ENCODE measurements around the gene AAMDC.
"Not testable (repeated sequence)": the region's sequence is repeated elsewhere in the genome, so short reads cannot be mapped to it uniquely, and the experiment has no call there.

AAMDC gene

GRCh38 chr11:77884186-77884828, 63.4 kb downstream of the AAMDC start:
- no peak for DNase-seq

GRCh38 chr11:77884829-77885190, 63.9 kb downstream of the AAMDC start:
- DNase-seq = no peak

- no peak for DNase-seq
Measured at GRCh38 chr11:77886401-77886800, 65.5 kb downstream of the AAMDC start.

- DNase-seq = not testable (repeated sequence)
Measured at GRCh38 chr11:77889045-77889444, 68.1 kb downstream of the AAMDC start.

GRCh38 chr11:77890100-77890614, 69.2 kb downstream of the AAMDC start:
- DNase-seq = not testable (repeated sequence)

GRCh38 chr11:77890619-77891056, 69.7 kb downstream of the AAMDC start:
- DNase-seq = not testable (repeated sequence)

GRCh38 chr11:77891256-77891655, 70.3 kb downstream of the AAMDC start:
- DNase-seq = not testable (repeated sequence)

GRCh38 chr11:77891703-77892102, 70.8 kb downstream of the AAMDC start:
- DNase-seq = not testable (repeated sequence)

GRCh38 chr11:77894949-77895348, 74.0 kb downstream of the AAMDC start:
- DNase-seq = not testable (repeated sequence)

- DNase-seq = no peak
Measured at GRCh38 chr11:77908835-77909234, 87.9 kb downstream of the AAMDC start.

GRCh38 chr11:77909277-77909676, 88.3 kb downstream of the AAMDC start:
- no peak for DNase-seq

GRCh38 chr11:77910828-77911227, 89.9 kb downstream of the AAMDC start:
- not testable (repeated sequence) for DNase-seq

- not testable (repeated sequence) for DNase-seq
Measured at GRCh38 chr11:77913608-77914306, 92.8 kb downstream of the AAMDC start.

GRCh38 chr11:77914307-77914791, 93.4 kb downstream of the AAMDC start:
- DNase-seq = peak; percentile 5

- not testable (repeated sequence) for DNase-seq
Measured at GRCh38 chr11:77917713-77918112, 96.8 kb downstream of the AAMDC start.

Data from right kidney (tissue), 1 donor.